AG04449 (cell line): ENCODE results near the gene CD226.
"Not testable (repeated sequence)": the region's sequence is repeated elsewhere in the genome, so short reads cannot be mapped to it uniquely, and the experiment has no call there.

Experiments
- CTCF ChIA-PET: fragments of 350-600 bp; formaldehyde crosslinking; extraction: SDS; loops from one replicate; lab custom pipeline; 2021; ENCODE audit warnings: antibody characterized with exemption; lab: Yijun Ruan, JAX
- POLR2A ChIA-PET: fragments of 400-600, 350-600 bp; formaldehyde crosslinking; extraction: SDS; loops from one replicate; lab custom pipeline; 2020; ENCODE audit warnings: antibody characterized with exemption, inconsistent platforms; lab: Yijun Ruan, JAX
- DNase-seq: peaks from one replicate; pipeline ENCODE4 v3.0.0-alpha.2; 2010; ENCODE audit warnings: low read depth, low spot score
- H3K4me3 ChIP-seq: 2 replicates; pipeline ENCODE4 v1.5.1; 2011; ENCODE audit warnings: low read depth, mild to moderate bottlenecking, control low read depth, low read length
- TF ChIP-seq, protein P1 (sequence below): IDR thresholded peaks from one replicate; pipeline ENCODE4 v1.5.1; 2011; ENCODE audit warnings: mild to moderate bottlenecking, moderate library complexity, low read length, control low read depth, inconsistent platforms; ENCODE audit not compliant: insufficient read depth; ENCODE audit errors: missing control alignments

The CD226 gene

GRCh38 chr18:69880083-69880482, 67.6 kb downstream of the CD226 start:
- H3K4me3 ChIP-seq, result no peak overlapping the region
- ChIA-PET CTCF (no interaction called here), POLR2A (interaction anchor here (0.7 kb wide), 1 partner anchor 12 kb away, joined by 3 read pairs; no protein-coding TSS in a partner anchor)
- no peak for DNase-seq
- TF ChIP-seq, protein P1, sequence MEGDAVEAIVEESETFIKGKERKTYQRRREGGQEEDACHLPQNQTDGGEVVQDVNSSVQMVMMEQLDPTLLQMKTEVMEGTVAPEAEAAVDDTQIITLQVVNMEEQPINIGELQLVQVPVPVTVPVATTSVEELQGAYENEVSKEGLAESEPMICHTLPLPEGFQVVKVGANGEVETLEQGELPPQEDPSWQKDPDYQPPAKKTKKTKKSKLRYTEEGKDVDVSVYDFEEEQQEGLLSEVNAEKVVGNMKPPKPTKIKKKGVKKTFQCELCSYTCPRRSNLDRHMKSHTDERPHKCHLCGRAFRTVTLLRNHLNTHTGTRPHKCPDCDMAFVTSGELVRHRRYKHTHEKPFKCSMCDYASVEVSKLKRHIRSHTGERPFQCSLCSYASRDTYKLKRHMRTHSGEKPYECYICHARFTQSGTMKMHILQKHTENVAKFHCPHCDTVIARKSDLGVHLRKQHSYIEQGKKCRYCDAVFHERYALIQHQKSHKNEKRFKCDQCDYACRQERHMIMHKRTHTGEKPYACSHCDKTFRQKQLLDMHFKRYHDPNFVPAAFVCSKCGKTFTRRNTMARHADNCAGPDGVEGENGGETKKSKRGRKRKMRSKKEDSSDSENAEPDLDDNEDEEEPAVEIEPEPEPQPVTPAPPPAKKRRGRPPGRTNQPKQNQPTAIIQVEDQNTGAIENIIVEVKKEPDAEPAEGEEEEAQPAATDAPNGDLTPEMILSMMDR, result no peak

- DNase-seq, CTCF ChIA-PET, H3K4me3 ChIP-seq, POLR2A ChIA-PET: not testable (repeated sequence)
These were observed 68.6 kb downstream of the CD226 start for GRCh38 chr18:69879051-69879450.

GRCh38 chr18:69878213-69878933, 69.3 kb downstream of the CD226 start:
- no peak for DNase-seq
- ChIA-PET POLR2A (no interaction called here), CTCF (no interaction called here)
- H3K4me3 ChIP-seq, result no peak overlapping the region
- TF ChIP-seq, protein P1, result no peak

- TF ChIP-seq, protein P1, result no peak
- ChIA-PET POLR2A (no interaction called here), CTCF (no interaction called here)
- DNase-seq, result no peak
- H3K4me3 ChIP-seq, result no peak overlapping the region
These were observed 71.2 kb downstream of the CD226 start for GRCh38 chr18:69876490-69876889.

- no peak overlapping the region for H3K4me3 ChIP-seq
- POLR2A ChIA-PET, result no interaction called here
- no peak for DNase-seq
- TF ChIP-seq, protein P1, result no peak
- CTCF ChIA-PET, result no interaction called here
These were observed 73.6 kb downstream of the CD226 start for GRCh38 chr18:69874058-69874457.

GRCh38 chr18:69872661-69873060, 75.0 kb downstream of the CD226 start:
- POLR2A ChIA-PET, result no interaction called here

More at GRCh38 chr18:69872661-69873060, 75.0 kb downstream of the CD226 start:
- CTCF ChIA-PET, result no interaction called here
- TF ChIP-seq, protein P1, result no peak
- no peak overlapping the region for H3K4me3 ChIP-seq
- DNase-seq, result no peak
